ENCODE results near the gene UBE2Q1.

UBE2Q1 gene

GRCh38 chr1:154557939-154558719 is at the start of gene UBE2Q1:
UBE2Q1 (minus strand) TSS chr1:154558662; CDS start chr1:154558553, 109 bp downstream.
- DNase-seq: peak; percentile 28

GRCh38 chr1:154607609-154608396 is 49.3 kb upstream of the UBE2Q1 start, which contains the start of gene ADAR:
ADAR (minus strand) TSS chr1:154608186; CDS start chr1:154608006, 180 bp downstream.
- DNase-seq: peak; percentile 87

GRCh38 chr1:154607106-154607608 is 48.7 kb upstream of the UBE2Q1 start:
- DNase-seq: no peak

- DNase-seq: no peak
These were observed 47.1 kb upstream of the UBE2Q1 start for GRCh38 chr1:154605534-154605933.

- no peak for DNase-seq
These were observed 44.9 kb upstream of the UBE2Q1 start for GRCh38 chr1:154603317-154603716.

- DNase-seq: no peak
These were observed 41.2 kb upstream of the UBE2Q1 start for GRCh38 chr1:154599658-154600057.

GRCh38 chr1:154598871-154599635 is 40.6 kb upstream of the UBE2Q1 start:
- DNase-seq: no peak

GRCh38 chr1:154595621-154596020 is 37.2 kb upstream of the UBE2Q1 start:
- DNase-seq: no peak

- no peak for DNase-seq
These were observed 36.3 kb upstream of the UBE2Q1 start for GRCh38 chr1:154594811-154595210.

GRCh38 chr1:154593390-154593789 is 34.9 kb upstream of the UBE2Q1 start:
- DNase-seq: no peak

- no peak for DNase-seq
These were observed 32.7 kb upstream of the UBE2Q1 start for GRCh38 chr1:154591206-154591605.

GRCh38 chr1:154590756-154591155 is 32.3 kb upstream of the UBE2Q1 start:
- DNase-seq: no peak

GRCh38 chr1:154589780-154590179 is 31.3 kb upstream of the UBE2Q1 start:
- no peak for DNase-seq

GRCh38 chr1:154586641-154587040 is 28.2 kb upstream of the UBE2Q1 start:
- DNase-seq: no peak

GRCh38 chr1:154586231-154586630 is 27.8 kb upstream of the UBE2Q1 start:
- no peak for DNase-seq

- DNase-seq: no peak
These were observed 26.0 kb upstream of the UBE2Q1 start for GRCh38 chr1:154584267-154584994.

- DNase-seq: no peak
These were observed 25.3 kb upstream of the UBE2Q1 start for GRCh38 chr1:154583773-154584172.

GRCh38 chr1:154582885-154583284 is 24.4 kb upstream of the UBE2Q1 start:
- no peak for DNase-seq

GRCh38 chr1:154581766-154582165 is 23.3 kb upstream of the UBE2Q1 start:
- DNase-seq: no peak

- DNase-seq: no peak
These were observed 20.9 kb upstream of the UBE2Q1 start for GRCh38 chr1:154579374-154579773.

- no peak for DNase-seq
These were observed 19.6 kb upstream of the UBE2Q1 start for GRCh38 chr1:154578058-154578418.

GRCh38 chr1:154577346-154578057 is 19.0 kb upstream of the UBE2Q1 start:
- no peak for DNase-seq
